ENCODE data around the gene GOLGA6L7.
"Not testable (repeated sequence)": the region's sequence is repeated elsewhere in the genome, so short reads cannot be mapped to it uniquely, and the experiment has no call there.

Gene GOLGA6L7

DNA sequence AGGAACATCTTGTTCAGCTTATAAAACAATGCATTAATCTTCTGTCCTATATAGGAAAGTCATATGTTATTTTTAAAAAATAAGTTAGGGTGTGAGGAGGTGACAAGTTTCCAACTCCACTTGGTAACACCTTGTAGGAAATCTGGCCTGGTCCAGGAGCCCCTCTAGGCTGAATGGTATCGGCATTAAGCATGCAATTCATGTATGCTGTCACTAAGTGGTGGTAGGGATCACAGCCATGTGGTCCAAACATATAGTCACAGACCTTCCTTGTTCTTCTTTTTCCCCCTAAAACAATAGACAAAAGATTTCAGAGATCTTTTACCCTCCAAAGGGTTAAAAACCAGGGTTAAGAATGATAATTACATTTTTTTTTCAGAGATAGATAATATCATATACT is 33.2 kb upstream of the GOLGA6L7 start:
- no peak for DNase-seq

GRCh38 chr15:28881170-28881569 is 32.7 kb upstream of the GOLGA6L7 start:
- no peak for DNase-seq

GRCh38 chr15:28880680-28881079 is 32.2 kb upstream of the GOLGA6L7 start:
- no peak for DNase-seq

DNA sequence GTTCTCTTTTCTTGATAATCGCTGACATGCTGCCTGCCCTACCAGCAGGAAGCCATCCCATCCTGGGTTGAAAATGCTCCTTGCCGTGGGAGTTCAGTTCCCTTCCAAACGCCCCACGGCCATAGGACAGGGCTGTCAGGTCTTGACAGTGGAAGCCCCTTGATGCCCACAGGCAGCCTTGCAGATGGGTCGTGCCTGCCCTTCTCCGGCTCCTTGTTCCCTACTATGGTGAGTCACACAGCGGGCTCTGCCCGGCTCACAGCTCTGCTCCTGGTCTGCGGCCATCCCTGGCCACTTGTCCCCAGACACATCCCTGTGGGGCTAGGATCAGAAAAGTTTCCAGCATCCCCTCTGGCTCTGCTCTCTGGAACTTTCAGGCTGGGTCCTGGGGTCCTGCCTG is 31.1 kb upstream of the GOLGA6L7 start:
- DNase-seq = no peak

DNA sequence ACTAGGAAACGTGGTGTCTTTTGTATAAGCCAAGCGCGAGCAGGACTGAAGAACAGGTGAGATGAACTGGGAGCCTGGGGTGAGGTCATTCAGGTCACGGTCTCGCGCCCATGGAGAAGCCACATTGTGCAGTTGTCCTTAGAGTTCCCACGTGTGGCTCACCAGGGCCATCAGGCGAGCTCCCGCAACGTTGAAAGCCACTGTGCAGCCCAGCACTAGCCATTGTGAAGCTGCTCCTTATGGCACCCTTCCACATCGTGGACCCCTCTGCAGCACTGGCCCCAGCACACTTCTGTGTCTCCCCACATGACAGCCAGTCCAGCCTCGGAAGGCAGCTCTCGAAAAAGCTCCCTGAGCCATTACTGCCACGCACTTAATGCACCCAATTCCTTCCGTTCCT is 29.8 kb upstream of the GOLGA6L7 start:
- DNase-seq = no peak

- DNase-seq = no peak
Measured at GRCh38 chr15:28876845-28877185, 28.4 kb upstream of the GOLGA6L7 start.

GRCh38 chr15:28876131-28876844 is 27.8 kb upstream of the GOLGA6L7 start:
- no peak for DNase-seq

DNA sequence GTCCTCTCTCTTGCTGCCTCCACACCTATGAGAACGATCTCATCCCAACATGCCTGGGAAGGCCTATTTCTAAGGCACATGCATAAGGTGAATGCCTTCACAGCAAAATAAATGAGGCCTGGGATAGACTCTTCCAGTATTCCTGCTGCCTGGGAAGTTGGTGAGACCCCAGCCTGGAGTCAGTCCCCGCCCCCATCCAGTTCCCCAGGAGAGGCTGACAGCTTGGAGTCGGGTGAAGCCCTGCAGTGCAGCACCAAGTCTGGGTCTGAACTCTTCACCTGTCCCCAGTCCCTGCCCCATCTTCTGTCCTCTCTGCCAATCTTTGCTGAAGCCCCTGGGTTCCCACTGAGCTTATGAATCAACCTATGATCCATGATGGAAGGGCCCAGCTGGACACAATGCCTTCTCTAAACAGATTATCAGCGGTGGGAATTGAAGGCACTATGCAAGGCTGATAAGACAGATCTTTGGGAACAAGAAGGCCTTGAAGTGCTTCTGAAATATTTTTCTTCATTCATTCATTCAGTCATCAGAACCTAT is 27.1 kb upstream of the GOLGA6L7 start:
- DNase-seq = no peak

GRCh38 chr15:28873585-28874190 is 25.2 kb upstream of the GOLGA6L7 start:
- no peak for DNase-seq

GRCh38 chr15:28873006-28873405 is 24.6 kb upstream of the GOLGA6L7 start:
- no peak for DNase-seq

DNA sequence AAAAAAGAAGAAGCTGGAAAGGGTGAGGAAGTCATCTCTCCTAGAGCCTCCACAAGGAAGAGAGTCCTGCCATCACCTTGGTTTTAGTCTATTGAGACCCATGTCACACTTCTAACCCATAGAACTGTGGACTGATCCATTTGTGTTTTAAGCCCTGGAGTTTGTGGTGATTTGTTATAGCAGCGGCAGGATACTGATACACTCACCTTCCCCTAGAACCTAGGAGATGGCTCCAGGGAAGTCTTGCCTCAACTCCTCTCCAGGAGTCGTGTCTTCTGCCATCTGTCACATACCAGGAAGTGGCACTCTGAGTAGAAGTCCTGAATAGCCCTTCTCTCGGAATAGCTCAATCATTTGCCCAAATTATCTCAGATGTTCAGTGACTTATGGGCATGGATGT is 22.7 kb upstream of the GOLGA6L7 start:
- no peak for DNase-seq

DNA sequence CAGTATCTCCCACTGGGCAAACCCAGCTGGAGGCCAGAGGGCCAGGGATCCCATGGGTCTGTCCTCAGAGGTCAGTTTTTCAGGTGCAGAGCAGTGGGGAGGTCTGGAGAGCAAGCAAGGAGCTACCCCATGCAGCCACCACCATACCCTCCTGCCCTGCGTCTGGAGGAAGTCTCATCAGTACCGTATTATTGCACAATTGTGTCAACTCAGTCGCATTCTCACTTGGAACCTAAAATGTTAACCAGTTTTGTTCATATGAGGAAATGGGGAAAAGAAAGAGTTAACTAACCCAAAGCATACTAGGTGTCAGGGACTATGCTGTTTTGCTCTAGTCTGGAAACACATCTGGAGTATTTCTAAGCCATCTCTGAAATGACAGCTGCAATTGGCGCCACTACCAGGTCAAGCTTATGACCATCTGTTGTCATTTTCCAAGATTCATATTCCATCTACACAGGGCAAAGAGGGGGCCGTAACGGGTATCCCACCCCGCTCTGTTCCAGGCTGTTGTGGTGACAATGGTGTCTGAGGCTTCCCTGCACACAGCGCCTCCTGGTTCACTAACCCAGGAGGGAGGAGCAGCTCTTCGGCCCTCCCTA is 20.4 kb upstream of the GOLGA6L7 start:
- no peak for DNase-seq

- not testable (repeated sequence) for DNase-seq
Measured at GRCh38 chr15:28861589-28862293, 13.3 kb upstream of the GOLGA6L7 start.

DNA sequence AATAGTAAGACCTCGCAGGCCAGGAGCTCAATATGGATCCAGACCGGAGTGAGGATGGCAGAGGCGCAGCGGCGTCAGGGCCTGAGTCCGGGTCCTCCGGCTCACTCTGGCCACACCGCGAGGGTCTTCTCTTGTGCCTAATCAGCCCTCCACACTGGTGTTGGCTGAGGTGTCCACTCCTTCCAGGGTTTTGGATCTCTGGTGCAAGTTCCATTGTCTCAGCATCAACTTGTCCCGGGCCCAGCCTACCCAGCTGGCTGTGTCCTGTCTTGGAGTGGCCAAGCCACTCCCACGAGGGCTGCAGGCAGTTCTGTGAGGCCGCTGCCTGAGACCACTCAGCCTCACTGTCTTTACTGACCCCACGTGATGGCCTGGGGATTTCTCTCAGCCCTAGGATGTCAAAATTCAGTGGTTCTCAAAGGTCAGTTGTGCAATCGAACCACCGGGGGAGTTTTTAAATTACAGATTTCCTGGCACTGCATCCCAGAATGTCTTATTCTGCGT is 12.6 kb upstream of the GOLGA6L7 start:
- DNase-seq = no peak

DNA sequence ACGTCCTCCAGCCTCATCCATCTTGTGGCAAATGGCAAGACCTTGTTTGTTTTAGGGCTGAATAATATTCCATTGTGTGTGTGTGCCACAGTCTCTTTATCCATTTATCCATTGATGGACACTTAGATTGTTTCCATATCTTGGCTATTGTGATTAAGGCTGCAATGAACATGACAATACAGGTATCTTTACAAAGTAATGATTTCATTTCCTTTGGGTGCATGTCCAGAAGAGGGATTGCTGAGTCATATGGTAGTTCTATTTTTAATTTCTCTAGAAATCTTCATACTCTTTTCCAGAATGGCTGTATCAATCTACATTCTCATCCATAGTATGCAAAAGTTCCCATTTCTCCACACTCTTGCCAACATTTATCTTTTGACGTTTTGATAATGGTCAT is 6.1 kb upstream of the GOLGA6L7 start:
- not testable (repeated sequence) for DNase-seq

GRCh38 chr15:28853654-28854053 is 5.2 kb upstream of the GOLGA6L7 start:
- DNase-seq = not testable (repeated sequence)

DNA sequence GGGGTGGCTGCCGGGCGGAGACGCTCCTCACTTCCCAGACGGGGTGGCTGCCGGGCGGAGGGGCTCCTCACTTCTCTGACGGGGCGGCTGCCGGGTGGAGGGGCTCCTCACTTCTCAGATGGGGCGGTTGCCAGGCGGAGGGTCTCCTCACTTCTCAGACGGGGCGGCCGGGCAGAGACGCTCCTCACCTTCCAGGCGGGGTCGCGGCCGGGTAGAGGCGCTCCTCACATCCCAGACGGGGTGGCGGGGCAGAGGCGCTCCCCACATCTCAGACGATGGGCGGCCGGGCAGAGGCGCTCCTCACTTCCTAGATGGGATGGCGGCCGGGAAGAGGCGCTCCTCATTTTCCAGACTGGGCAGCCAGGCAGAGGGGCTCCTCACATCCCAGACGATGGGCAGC is 1.3 kb upstream of the GOLGA6L7 start:
- DNase-seq = not testable (repeated sequence)

DNA sequence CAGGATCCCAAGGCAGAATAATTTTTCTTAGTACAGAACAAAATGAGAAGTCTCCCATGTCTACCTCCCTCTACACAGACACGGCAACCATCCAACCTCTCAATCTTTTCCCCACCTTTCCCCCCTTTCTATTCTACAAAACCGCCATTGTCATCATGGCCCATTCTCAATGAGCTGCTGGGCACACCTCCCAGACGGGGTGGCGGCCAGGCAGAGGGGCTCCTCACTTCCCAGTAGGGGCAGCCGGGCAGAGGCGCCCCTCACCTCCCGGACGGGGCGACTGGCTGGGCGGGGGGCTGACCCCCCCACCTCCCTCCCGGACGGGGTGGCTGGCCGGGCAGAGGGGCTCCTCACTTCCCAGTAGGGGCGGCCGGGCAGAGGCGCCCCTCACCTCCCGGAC is 827 bp upstream of the GOLGA6L7 start:
- DNase-seq = not testable (repeated sequence)

- DNase-seq = not testable (repeated sequence)
Measured at GRCh38 chr15:28847959-28848358, 485 bp downstream of the GOLGA6L7 start.

- not testable (repeated sequence) for DNase-seq
Measured at GRCh38 chr15:28847247-28847646, 1.2 kb downstream of the GOLGA6L7 start.

- DNase-seq = not testable (repeated sequence)
Measured at GRCh38 chr15:28844147-28844546, 4.3 kb downstream of the GOLGA6L7 start.

DNA sequence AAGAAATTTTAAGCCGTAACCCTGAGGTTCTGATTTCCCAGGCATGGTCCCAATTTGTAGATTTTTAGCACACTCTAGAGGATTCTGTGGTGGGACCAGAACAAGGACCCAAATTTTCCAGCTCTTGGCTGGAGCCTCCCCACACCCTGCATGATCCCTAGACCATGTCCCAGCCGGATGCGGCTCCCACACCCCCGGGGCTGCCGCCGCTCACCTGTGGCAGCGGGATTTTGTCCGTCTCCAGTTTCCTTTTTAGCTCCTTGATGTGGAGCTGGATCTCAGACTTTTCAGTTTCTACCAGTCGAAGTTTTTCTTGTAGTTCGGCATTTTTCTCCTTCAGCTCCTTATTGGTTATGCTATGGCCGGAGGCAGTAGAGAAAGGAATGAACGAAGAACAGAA is 4.9 kb downstream of the GOLGA6L7 start:
- DNase-seq = not testable (repeated sequence)

DNA sequence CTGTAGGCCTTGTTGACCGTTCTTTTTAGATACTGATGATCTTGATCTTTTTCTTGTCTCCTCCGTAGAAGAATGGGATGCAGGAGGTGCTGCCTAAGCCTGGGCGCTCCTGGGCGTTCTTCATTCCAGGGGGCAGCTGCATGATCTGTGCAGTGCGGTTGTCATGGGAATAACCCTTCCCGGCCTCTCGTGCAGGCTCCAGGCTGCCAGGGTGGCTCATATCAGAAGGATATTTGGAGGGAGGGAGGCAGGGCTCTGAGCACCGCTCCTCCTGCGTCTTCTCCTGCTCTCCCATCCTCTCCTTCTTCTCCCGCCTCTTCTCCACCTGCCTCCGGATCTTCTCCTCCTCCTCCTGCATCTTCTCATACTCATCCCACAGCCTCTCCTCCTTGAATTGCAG is 6.2 kb downstream of the GOLGA6L7 start:
- DNase-seq = not testable (repeated sequence)
